DOHH2 (cell line): ENCODE data around the gene S100A8.
"Not testable (repeated sequence)": the region's sequence is repeated elsewhere in the genome, so short reads cannot be mapped to it uniquely, and the experiment has no call there.

Source experiments
- H3F3A ChIP-seq: fragments of 200-600 bp; sonication (generic), shearing (Covaris generic); 2 replicates; pipeline ENCODE4 v1.6.0; 2016; ENCODE audit warnings: antibody characterized with exemption, mild to moderate bottlenecking; ENCODE audit not compliant: control insufficient read depth, insufficient read depth
- H3K27ac ChIP-seq: fragments of 200-600 bp; sonication (generic); 2 replicates; pipeline ENCODE4 v1.5.1; 2014; ENCODE audit warnings: low read depth, mild to moderate bottlenecking, low read length, moderate library complexity
- H3K27me3 ChIP-seq: fragments of 200-600 bp; sonication (generic); 2 replicates; pipeline ENCODE4 v1.6.1; 2014; ENCODE audit warnings: mild to moderate bottlenecking, low read length, mixed read lengths; ENCODE audit not compliant: control insufficient read depth
- H3K36me3 ChIP-seq: fragments of 200-600 bp; sonication (generic); 2 replicates; pipeline ENCODE4 v1.6.1; 2014; ENCODE audit warnings: mild to moderate bottlenecking, low read length, moderate library complexity, mixed read lengths; ENCODE audit not compliant: control insufficient read depth
- H3K4me1 ChIP-seq: fragments of 200-600 bp; sonication (generic); 2 replicates; pipeline ENCODE4 v1.6.1; 2014; ENCODE audit warnings: mild to moderate bottlenecking, low read length, mixed read lengths; ENCODE audit not compliant: control insufficient read depth
- H3K4me2 ChIP-seq: fragments of 200-600 bp; sonication (generic); 2 replicates; pipeline ENCODE4 v1.6.0; 2014; ENCODE audit warnings: mild to moderate bottlenecking, low read length, moderate library complexity
- H3K4me3 ChIP-seq: fragments of 200-600 bp; sonication (generic); 2 replicates; pipeline ENCODE4 v1.5.1; 2014; ENCODE audit warnings: mild to moderate bottlenecking, low read length, mixed read lengths
- H3K79me2 ChIP-seq: fragments of 200-600 bp; sonication (generic); 2 replicates; pipeline ENCODE4 v1.6.1; 2014; ENCODE audit warnings: mild to moderate bottlenecking, low read length, mixed read lengths; ENCODE audit not compliant: control insufficient read depth
- H3K9me2 ChIP-seq: fragments of 200-600 bp; sonication (generic); replicated peaks from 2 replicates; pipeline ENCODE4 v1.6.1; 2014; ENCODE audit warnings: mild to moderate bottlenecking, low read length, mixed read lengths; ENCODE audit not compliant: control insufficient read depth
- H3K9me3 ChIP-seq: fragments of 200-600 bp; sonication (generic); 2 replicates; pipeline ENCODE4 v1.6.1; 2014; ENCODE audit warnings: antibody characterized with exemption, low read length, mixed read lengths; ENCODE audit not compliant: control insufficient read depth, insufficient read depth
- H4K20me1 ChIP-seq: fragments of 200-600 bp; sonication (generic); 2 replicates; pipeline ENCODE4 v1.6.0; 2014; ENCODE audit warnings: low read depth, mild to moderate bottlenecking, antibody characterized with exemption, low read length, moderate library complexity; ENCODE audit not compliant: control insufficient read depth, insufficient read depth
- EZH2phosphoT487 ChIP-seq: fragments of 200-600 bp; sonication (generic); IDR thresholded peaks from 2 replicates; pipeline ENCODE4 v1.6.1; 2017; ENCODE audit warnings: borderline replicate concordance, mild to moderate bottlenecking, antibody characterized with exemption, low read length, moderate library complexity, mixed read lengths
- TF ChIP-seq, protein P1 (sequence below): fragments of 200-600 bp; sonication (generic); IDR thresholded peaks from one replicate; pipeline ENCODE4 v1.5.1; 2014; ENCODE audit warnings: antibody characterized with exemption, mild to moderate bottlenecking, low read depth, low read length; ENCODE audit not compliant: poor library complexity, severe bottlenecking

The S100A8 gene

DNA sequence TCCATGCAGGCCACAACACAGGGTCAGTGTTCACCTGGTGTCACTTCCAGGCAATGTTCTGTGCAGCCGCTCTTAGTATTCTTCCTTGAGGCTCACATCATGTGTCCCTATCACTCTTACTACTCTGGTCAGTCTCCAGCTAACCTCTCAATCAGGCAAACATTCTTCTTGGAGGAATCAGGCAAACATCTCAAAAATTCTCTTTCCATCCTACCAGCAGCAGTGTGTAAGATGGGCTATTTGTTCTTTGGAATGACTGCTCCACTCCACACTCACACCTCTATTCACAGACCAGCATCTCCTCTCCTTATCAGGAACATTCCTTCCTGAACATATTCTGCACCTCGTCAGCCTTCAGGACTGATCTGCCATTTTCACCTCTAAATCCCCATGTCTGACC is 29.4 kb upstream of the S100A8 start:
- no peaks in the 10 kb centered on the region for H3F3A ChIP-seq
- no peaks in the 10 kb centered on the region for H3K9me2 ChIP-seq
- no peaks in the 10 kb centered on the region for H3K27me3 ChIP-seq
- no peak overlapping the region for H3K4me3 ChIP-seq
- no peaks in the 10 kb centered on the region for H3K9me3 ChIP-seq
- H3K27ac ChIP-seq: no peak overlapping the region
- H3K4me1 ChIP-seq: peaks cover 6% of the 10 kb centered on the region
- no peaks in the 10 kb centered on the region for H4K20me1 ChIP-seq
- H3K79me2 ChIP-seq: no peaks in the 10 kb centered on the region
- H3K4me2 ChIP-seq: no peak overlapping the region
- H3K36me3 ChIP-seq: no peaks in the 10 kb centered on the region
- TF ChIP-seq EZH2phosphoT487: no peak
- TF ChIP-seq, protein P1, sequence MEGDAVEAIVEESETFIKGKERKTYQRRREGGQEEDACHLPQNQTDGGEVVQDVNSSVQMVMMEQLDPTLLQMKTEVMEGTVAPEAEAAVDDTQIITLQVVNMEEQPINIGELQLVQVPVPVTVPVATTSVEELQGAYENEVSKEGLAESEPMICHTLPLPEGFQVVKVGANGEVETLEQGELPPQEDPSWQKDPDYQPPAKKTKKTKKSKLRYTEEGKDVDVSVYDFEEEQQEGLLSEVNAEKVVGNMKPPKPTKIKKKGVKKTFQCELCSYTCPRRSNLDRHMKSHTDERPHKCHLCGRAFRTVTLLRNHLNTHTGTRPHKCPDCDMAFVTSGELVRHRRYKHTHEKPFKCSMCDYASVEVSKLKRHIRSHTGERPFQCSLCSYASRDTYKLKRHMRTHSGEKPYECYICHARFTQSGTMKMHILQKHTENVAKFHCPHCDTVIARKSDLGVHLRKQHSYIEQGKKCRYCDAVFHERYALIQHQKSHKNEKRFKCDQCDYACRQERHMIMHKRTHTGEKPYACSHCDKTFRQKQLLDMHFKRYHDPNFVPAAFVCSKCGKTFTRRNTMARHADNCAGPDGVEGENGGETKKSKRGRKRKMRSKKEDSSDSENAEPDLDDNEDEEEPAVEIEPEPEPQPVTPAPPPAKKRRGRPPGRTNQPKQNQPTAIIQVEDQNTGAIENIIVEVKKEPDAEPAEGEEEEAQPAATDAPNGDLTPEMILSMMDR: no peak

DNA sequence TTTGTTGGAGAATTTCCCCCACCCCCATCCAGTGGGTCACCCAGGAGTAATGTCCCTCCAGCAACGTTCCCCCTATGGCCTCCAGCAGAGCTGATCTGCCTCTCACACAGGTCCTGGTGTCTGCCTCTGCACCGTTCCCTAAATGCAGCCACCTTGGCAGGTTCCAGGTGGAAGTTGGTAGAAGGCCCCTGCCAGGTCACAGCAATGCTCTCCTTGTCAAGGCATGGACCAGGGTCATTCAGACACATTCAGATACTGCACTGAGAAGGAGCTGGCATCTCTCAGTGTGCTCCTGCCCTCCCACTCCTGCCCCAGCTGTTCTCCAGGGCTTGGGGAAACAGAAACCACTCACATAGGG is 28.5 kb upstream of the S100A8 start:
- not testable (repeated sequence) for H3K27ac ChIP-seq, H3K27me3 ChIP-seq, H3K9me3 ChIP-seq, H3K79me2 ChIP-seq, H4K20me1 ChIP-seq, H3F3A ChIP-seq, H3K4me3 ChIP-seq, H3K36me3 ChIP-seq, H3K9me2 ChIP-seq, H3K4me1 ChIP-seq, H3K4me2 ChIP-seq

DNA sequence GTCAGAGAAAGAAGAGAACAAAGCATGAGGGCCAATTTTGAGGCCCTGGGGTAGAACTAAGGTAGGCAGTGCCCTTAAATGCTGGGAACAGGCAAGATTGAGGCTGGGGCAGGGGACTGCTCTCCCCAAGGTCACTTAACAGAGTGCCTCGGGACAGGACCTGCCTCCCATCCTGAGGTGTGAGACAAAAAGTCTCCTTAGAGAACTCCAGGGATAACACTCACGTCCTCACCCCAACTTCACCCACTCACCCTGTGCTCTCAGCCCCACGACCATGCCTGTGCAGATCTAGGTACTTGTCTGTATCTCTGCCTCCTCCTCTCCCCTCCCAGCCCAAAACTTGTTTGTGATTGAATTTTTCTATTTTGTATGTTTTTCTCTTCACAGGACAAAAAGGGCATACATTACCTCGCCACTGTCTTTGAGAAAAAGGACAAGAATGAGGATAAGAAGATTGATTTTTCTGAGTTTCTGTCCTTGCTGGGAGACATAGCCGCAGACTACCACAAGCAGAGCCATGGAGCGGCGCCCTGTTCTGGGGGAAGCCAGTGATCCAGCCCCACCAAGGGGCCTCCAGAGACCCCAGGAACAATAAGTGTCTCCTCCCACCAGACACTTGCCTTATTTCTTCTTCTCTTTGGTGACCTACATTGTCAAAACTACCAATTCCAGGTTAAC is 28.0 kb upstream of the S100A8 start:
- H3K4me3 ChIP-seq, H3F3A ChIP-seq, H3K36me3 ChIP-seq, H3K9me2 ChIP-seq, H3K79me2 ChIP-seq, H3K27me3 ChIP-seq, H3K9me3 ChIP-seq, H4K20me1 ChIP-seq, H3K27ac ChIP-seq, H3K4me2 ChIP-seq, H3K4me1 ChIP-seq: not testable (repeated sequence)

DNA sequence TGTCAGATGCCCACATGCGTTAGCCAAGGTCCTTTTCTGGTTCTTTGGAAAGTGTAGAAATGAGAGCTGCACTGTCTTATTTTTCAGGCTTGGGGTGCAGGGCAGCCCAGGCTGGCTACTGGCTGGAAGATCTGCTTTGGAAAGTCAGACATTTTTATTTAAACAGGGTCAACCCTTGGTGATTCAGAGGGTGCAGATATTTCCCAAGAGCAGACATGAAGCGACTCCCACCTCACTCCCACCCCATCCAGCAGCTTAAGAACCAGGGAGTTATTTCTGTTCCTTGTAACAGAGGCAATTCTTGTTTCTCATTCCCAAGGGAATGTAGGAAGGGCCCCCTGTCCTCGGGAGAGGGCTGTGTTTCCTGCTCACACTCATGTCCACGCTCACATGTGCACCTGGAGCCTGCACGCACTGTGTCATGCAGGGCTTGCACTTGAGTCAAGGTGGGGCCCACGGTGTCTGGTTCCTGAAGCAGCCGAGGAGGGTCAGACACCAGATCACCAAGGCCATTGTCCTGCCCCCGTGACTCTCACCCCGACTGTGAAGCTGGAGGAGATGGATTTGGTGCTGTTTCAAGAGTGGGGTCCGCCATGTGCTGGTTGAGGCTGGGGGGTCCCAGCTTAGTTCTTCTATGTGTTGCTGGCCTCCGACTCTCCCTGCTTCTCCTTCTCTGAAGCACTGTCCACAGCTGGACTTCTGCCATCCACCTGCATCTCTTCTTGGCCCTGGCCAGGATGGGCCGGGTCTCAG is 26.4 kb upstream of the S100A8 start:
- H3F3A ChIP-seq: no peaks in the 10 kb centered on the region
- H3K9me2 ChIP-seq: no peaks in the 10 kb centered on the region
- H3K79me2 ChIP-seq: no peaks in the 10 kb centered on the region
- no peak overlapping the region for H3K4me3 ChIP-seq
- no peak overlapping the region for H3K4me2 ChIP-seq
- TF ChIP-seq EZH2phosphoT487: no peak
- TF ChIP-seq, protein P1: no peak
- no peak overlapping the region for H3K27ac ChIP-seq
- H3K9me3 ChIP-seq: no peaks in the 10 kb centered on the region
- no peaks in the 10 kb centered on the region for H3K27me3 ChIP-seq
- peaks cover 6% of the 10 kb centered on the region for H3K4me1 ChIP-seq
- no peaks in the 10 kb centered on the region for H3K36me3 ChIP-seq
- H4K20me1 ChIP-seq: no peaks in the 10 kb centered on the region
